GM23248 (cell line): ENCODE measurements around the gene DTNB.

ENCODE experiments used
- EZH2 ChIP-seq: fragments of 200-600 bp; sonication (generic); IDR thresholded peaks from 2 replicates; pipeline ENCODE4 v1.6.1; 2018; ENCODE audit warnings: antibody characterized with exemption, mild to moderate bottlenecking; ENCODE audit not compliant: insufficient read depth, poor library complexity, severe bottlenecking
- EZH2phosphoT487 ChIP-seq: fragments of 200-600 bp; sonication (generic); IDR thresholded peaks from 2 replicates; pipeline ENCODE4 v1.6.1; 2018; ENCODE audit warnings: antibody characterized with exemption, moderate library complexity, mild to moderate bottlenecking, low read depth; ENCODE audit not compliant: insufficient read depth

- TF ChIP-seq EZH2 (no peak), EZH2phosphoT487 (no peak)
Observed at GRCh38 chr2:25677877-25678276, 4.5 kb upstream of the DTNB start.
